HG02588 (cell line): ENCODE results near the gene FGF3.
"Not testable (repeated sequence)": the region's sequence is repeated elsewhere in the genome, so short reads cannot be mapped to it uniquely, and the experiment has no call there.

ENCODE experiments used
- ATAC-seq: cut with Tn5 transposase; IDR thresholded peaks from one replicate; pipeline ENCODE4 v1.9.1; 2021; ENCODE audit warnings: mild to moderate bottlenecking, moderate library complexity; ENCODE audit not compliant: unreplicated experiment

The FGF3 gene

GRCh38 chr11:69774354-69775162 is 44.7 kb downstream of the FGF3 start:
- no peak for ATAC-seq

DNA sequence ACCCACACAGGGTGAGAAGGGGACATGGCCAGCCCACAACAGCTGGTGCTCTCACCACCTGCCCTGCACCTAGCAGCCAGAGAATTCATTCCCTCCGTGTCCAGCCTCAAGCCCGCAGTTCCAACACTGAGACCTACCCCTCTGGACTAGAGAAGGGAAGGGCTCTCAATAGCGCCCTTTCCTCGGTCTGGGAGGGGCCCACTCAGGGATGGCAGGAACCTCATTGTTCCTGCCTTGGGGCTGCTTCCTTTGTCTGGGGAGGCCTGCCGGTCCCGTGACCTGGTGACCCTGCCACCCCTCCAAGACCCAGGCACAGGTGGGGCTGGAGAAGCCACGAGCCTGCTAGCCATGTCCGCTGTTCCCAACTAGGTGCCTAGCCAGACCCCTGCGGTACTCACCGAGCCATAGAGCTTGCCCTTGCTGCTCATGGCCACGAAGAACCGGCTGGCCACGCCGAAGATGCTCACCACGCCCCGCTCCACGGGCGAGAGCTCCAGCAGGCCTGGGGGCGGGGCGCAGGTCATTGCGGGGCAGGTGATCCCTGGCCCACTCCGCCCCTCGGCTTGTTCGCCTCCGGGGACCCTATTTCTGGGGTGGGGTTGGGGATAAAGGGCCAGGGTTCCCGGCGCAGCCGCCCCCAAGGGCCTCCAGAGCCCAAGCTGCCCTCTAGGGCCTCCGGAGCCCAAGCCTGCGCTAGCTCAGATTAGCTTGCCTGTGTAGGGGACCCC is 45.4 kb downstream of the FGF3 start:
- no peak for ATAC-seq

DNA sequence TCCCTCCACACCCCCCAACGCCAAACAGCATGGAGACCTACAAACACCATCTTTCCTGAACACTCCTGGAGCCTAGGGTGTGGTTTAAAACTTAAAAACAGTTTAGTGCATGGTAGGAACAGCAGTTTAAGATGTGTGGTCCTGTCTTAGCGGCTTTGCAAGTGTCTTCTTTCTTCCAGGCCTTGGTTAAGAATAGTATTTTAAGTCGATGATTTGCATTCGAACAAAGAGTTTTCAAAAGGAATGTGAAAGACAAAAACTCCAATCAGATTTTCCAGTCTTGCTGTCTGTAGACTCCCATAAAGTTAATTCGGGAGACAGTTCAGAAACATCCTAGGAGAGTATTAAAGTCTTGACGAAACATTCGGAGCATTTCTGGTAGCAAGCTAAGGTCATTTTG is 47.8 kb downstream of the FGF3 start:
- no peak for ATAC-seq

GRCh38 chr11:69770540-69770939 is 48.7 kb downstream of the FGF3 start:
- no peak for ATAC-seq

DNA sequence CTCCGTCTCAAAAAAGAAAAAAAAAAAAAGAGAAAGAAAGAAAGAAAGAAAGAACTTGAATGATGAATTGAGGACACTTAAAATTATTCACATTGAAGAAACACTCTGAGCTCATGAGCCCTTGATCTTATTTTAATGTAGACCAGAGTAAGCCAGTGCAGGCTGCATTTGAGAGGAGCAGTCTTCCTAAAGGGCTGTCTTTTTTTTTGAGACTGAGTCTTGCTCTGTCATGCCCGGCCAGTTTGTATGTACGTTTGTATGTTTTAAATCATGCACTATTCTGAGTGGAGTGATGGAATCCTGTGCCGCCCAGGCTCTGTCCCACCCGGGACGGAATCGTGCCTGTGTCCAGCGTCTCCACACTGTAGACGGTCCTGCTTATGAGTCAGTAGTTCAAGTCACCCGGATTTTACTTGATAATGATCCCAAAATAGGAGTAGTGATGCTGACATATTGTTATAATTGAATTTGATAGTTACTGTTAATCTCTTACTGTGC is 53.7 kb downstream of the FGF3 start:
- ATAC-seq: no peak

DNA sequence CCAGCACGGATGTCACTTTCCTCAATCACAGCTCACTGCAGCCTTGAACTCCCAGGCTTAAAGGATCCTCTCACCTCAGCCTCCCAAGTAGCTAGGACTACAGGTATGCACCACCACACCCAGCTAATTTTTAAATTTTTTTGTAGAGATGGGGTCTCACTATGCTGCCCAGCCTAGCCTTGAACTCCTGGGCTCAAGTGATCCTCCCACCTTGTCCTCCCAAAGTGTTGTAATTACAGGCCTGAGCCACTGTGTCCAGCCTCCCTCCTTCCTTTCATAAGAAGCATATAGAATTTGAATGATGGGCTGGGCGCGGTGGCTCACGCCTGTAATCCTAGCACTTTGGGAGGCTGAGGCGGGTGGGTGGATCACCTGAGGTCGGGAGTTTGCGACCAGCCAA is 54.3 kb downstream of the FGF3 start:
- ATAC-seq: not testable (repeated sequence)

DNA sequence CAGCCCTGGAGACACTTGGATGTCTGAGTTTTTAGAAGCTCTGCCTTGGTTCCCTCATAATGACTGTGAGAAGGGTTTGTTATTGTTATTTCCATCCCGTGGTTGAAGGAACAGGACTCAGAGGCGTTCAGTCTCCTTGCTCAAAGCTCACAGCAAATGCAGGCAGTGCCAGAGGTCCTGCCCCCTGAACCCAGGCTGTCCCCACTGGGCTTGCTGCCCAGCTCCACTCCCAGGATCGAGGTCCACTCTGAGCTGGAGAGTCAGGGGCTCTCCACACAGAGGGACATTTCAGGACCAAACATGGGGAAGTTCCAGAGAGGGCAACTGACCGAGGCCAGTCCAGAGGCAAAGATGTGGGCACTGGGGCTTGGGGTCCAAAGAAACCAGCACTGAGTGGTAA is 58.9 kb downstream of the FGF3 start:
- ATAC-seq: no peak
